Mesendoderm (in vitro differentiated cells): Measurements from ENCODE around the gene KCNJ6.
A peak's percentile ranks its signal among the peaks of the same experiment; 100 is the strongest.
"Not testable (repeated sequence)": the region's sequence is repeated elsewhere in the genome, so short reads cannot be mapped to it uniquely, and the experiment has no call there.

Experiments used
- DNase-seq: peaks from one replicate; pipeline ENCODE4 v3.0.0; 2013
- H2AK5ac ChIP-seq: 2 replicates; pipeline ENCODE4 v1.6.1; 2013; ENCODE audit warnings: low read length, inconsistent platforms
- H2BK120ac ChIP-seq: 2 replicates; pipeline ENCODE4 v1.6.1; 2013; ENCODE audit warnings: low read depth, mild to moderate bottlenecking, low read length, moderate library complexity, mixed read lengths
- H2BK15ac ChIP-seq: replicated peaks from 2 replicates; pipeline ENCODE4 v1.6.1; 2013; ENCODE audit warnings: low read depth, mild to moderate bottlenecking, moderate library complexity
- H2BK5ac ChIP-seq: 2 replicates; pipeline ENCODE4 v1.6.1; 2013; ENCODE audit warnings: low read length, inconsistent platforms
- H3K18ac ChIP-seq: 2 replicates; pipeline ENCODE4 v1.6.1; 2013; ENCODE audit warnings: mild to moderate bottlenecking, low read length, mixed read lengths
- H3K23ac ChIP-seq: one replicate; pipeline ENCODE4 v1.6.1; 2013; ENCODE audit warnings: low read length
- H3K27ac ChIP-seq: 2 replicates; pipeline ENCODE4 v1.5.1; 2013; ENCODE audit warnings: low read depth, mild to moderate bottlenecking, inconsistent platforms, low read length, moderate library complexity
- H3K27me3 ChIP-seq: 2 replicates; pipeline ENCODE4 v1.6.1; 2013; ENCODE audit warnings: low read length, control low read depth, mild to moderate bottlenecking, inconsistent platforms; ENCODE audit not compliant: insufficient read depth, poor library complexity
- H3K36me3 ChIP-seq: 2 replicates; pipeline ENCODE4 v1.6.1; 2013; ENCODE audit warnings: low read length, inconsistent platforms; ENCODE audit not compliant: control insufficient read depth, insufficient read depth
- H3K4ac ChIP-seq: one replicate; pipeline ENCODE4 v1.6.1; 2013; ENCODE audit warnings: low read depth, mild to moderate bottlenecking, low read length, moderate library complexity
- H3K4me1 ChIP-seq: 2 replicates; pipeline ENCODE4 v1.6.1; 2013; ENCODE audit warnings: low read depth, low read length, inconsistent platforms; ENCODE audit not compliant: control insufficient read depth
- H3K4me2 ChIP-seq: 2 replicates; pipeline ENCODE4 v1.6.1; 2013; ENCODE audit warnings: low read length
- H3K4me3 ChIP-seq: 2 replicates; pipeline ENCODE4 v1.5.1; 2013; ENCODE audit warnings: mild to moderate bottlenecking, low read length
- H3K56ac ChIP-seq: one replicate; pipeline ENCODE4 v1.6.1; 2013; ENCODE audit warnings: low read length
- H3K79me1 ChIP-seq: 2 replicates; pipeline ENCODE4 v1.6.1; 2013; ENCODE audit warnings: low read length, inconsistent platforms
- H3K79me2 ChIP-seq: 2 replicates; pipeline ENCODE4 v1.6.1; 2013; ENCODE audit warnings: mild to moderate bottlenecking, low read length; ENCODE audit not compliant: control insufficient read depth, insufficient read depth
- H3K9ac ChIP-seq: 2 replicates; pipeline ENCODE4 v1.6.1; 2013; ENCODE audit warnings: low read length, inconsistent platforms
- H4K5ac ChIP-seq: one replicate; pipeline ENCODE4 v1.6.1; 2013; ENCODE audit warnings: low read length
- H4K8ac ChIP-seq: one replicate; pipeline ENCODE4 v1.6.1; 2013; ENCODE audit warnings: low read depth, mild to moderate bottlenecking, control low read depth, low read length, moderate library complexity
- WGBS: extraction: QIAGEN DNeasy Blood & Tissue Kit; methylation state at CpG from one replicate; pipeline ENCODE4 v1.1.7; 2013; ENCODE audit warnings: low lambda C conversion rate, missing lambda C conversion rate; ENCODE audit not compliant: insufficient coverage; ENCODE audit errors: extremely low coverage; 5-methylcytosine and 5-hydroxymethylcytosine counted together

KCNJ6 gene

GRCh38 chr21:37587203-37587602, 329.1 kb downstream of the KCNJ6 start:
- peak overlapping the region; percentile 54 for H2BK5ac ChIP-seq
- no peaks in the 10 kb centered on the region for H3K27me3 ChIP-seq
- peak overlapping the region; percentile 79 for H3K56ac ChIP-seq
- WGBS, result no CpG with 5 or more reads among the region's 4 CpGs
- H2AK5ac ChIP-seq, result peak overlapping the region; percentile 55
- no peak overlapping the region for H3K4me3 ChIP-seq
- no peak overlapping the region for H2BK15ac ChIP-seq
- H2BK120ac ChIP-seq, result no peak overlapping the region
- peak; percentile 18 for DNase-seq
- H3K4me2 ChIP-seq, result peak overlapping the region; percentile 13
- H3K79me1 ChIP-seq, result peaks cover 7% of the 10 kb centered on the region
- peak overlapping the region; percentile 54 for H3K9ac ChIP-seq
- H3K4me1 ChIP-seq, result peaks cover 10% of the 10 kb centered on the region
- no peak overlapping the region for H4K8ac ChIP-seq
- H3K23ac ChIP-seq, result no peak overlapping the region
- H3K79me2 ChIP-seq, result peaks cover 19% of the 10 kb centered on the region
- H3K18ac ChIP-seq, result no peak overlapping the region
- H3K4ac ChIP-seq, result no peak overlapping the region
- peaks cover 6% of the 10 kb centered on the region for H3K36me3 ChIP-seq
- no peak overlapping the region for H4K5ac ChIP-seq
- H3K27ac ChIP-seq, result no peak overlapping the region

DNA sequence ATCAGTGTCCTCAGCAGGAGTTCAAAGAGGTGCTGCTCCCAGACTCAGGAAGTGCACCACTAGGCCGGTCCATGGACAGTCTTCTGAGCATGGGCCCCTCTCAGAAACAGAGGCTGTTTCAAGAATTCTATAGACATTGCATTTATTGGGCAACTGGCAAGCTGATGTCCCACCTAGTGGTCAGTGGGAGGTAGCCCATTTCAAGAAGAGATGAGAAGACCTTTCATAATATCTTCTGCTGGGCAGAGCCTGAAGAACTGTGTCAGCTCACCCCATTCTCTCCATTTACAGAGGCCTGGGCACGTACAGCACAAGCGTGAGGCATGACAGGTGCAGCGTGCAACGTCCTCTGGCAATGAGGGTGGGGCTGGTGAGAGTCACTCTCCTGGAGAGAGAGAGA, 333.7 kb downstream of the KCNJ6 start:
- no peak overlapping the region for H3K4me3 ChIP-seq
- no peak overlapping the region for H4K8ac ChIP-seq
- no peak overlapping the region for H3K4ac ChIP-seq
- H3K27me3 ChIP-seq, result no peaks in the 10 kb centered on the region
- H3K4me2 ChIP-seq, result no peak overlapping the region
- no peak overlapping the region for H3K56ac ChIP-seq
- no peak overlapping the region for H3K27ac ChIP-seq
- no CpG with 5 or more reads among the region's 5 CpGs for WGBS
- DNase-seq, result peak; percentile 72
- peaks cover 6% of the 10 kb centered on the region for H3K4me1 ChIP-seq
- H4K5ac ChIP-seq, result no peak overlapping the region
- no peak overlapping the region for H2BK120ac ChIP-seq
- H3K18ac ChIP-seq, result no peak overlapping the region
- H3K23ac ChIP-seq, result no peak overlapping the region
- H2BK5ac ChIP-seq, result no peak overlapping the region
- no peak overlapping the region for H2AK5ac ChIP-seq
- H3K36me3 ChIP-seq, result peaks cover 4% of the 10 kb centered on the region
- peaks cover 5% of the 10 kb centered on the region for H3K79me1 ChIP-seq
- no peak overlapping the region for H3K9ac ChIP-seq
- no peak overlapping the region for H2BK15ac ChIP-seq
- peaks cover 5% of the 10 kb centered on the region for H3K79me2 ChIP-seq

DNA sequence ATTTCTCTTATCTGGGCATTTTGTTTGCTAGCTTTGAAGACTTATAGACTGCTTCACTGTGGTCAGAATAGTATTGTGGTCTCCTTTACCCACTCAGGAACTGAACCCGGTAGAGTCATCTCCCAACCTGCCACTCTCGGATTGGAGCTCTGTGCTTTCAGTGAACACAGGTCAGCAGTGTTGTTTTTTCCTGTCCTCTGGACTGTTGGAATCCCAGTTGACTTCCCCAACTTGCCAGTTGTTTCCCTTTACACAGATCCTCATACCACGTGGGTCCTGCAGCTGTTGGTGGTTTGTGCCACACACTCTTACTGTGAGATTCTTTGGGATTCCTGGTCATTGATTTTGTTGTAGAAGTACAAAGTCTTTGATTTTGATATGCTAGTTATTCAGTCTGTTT, 335.6 kb downstream of the KCNJ6 start:
- H3K79me1 ChIP-seq, result no peaks in the 10 kb centered on the region
- no peak for DNase-seq
- H3K27ac ChIP-seq, result no peak overlapping the region
- no peak overlapping the region for H3K18ac ChIP-seq
- no peak overlapping the region for H3K4me2 ChIP-seq
- H3K4ac ChIP-seq, result no peak overlapping the region
- no peak overlapping the region for H2BK5ac ChIP-seq
- H3K4me3 ChIP-seq, result no peak overlapping the region
- no peak overlapping the region for H2BK15ac ChIP-seq
- H3K4me1 ChIP-seq, result no peaks in the 10 kb centered on the region
- no CpG with 5 or more reads among the region's 3 CpGs for WGBS
- H3K79me2 ChIP-seq, result no peaks in the 10 kb centered on the region
- H3K9ac ChIP-seq, result no peak overlapping the region
- H3K36me3 ChIP-seq, result no peaks in the 10 kb centered on the region
- H2AK5ac ChIP-seq, result peak overlapping the region; percentile 38
- no peak overlapping the region for H4K8ac ChIP-seq
- H3K56ac ChIP-seq, result no peak overlapping the region
- peak overlapping the region; percentile 34 for H2BK120ac ChIP-seq
- H3K27me3 ChIP-seq, result no peaks in the 10 kb centered on the region
- H4K5ac ChIP-seq, result no peak overlapping the region
- no peak overlapping the region for H3K23ac ChIP-seq

DNA sequence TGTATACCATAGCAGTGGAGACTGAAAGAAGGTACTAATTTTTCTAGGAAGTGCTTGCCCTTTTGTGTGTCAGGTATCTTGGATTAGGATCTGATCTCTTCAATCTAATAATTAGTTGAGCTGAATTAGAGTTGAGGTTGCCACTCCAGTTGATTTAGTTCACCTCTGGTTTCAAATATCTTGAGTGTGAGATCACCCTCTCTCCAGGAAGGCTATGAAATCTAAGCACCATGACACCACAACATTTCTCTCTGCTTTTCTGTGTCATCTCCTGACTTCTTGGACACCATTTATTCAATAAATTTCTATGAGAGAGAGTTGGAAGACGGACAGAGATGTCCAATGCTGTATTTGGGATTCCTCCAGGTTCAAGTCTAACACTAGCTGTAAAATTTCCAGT, 336.9 kb downstream of the KCNJ6 start:
- H3K18ac ChIP-seq, result no peak overlapping the region
- H2BK15ac ChIP-seq, result no peak overlapping the region
- no peak overlapping the region for H3K56ac ChIP-seq
- no peaks in the 10 kb centered on the region for H3K36me3 ChIP-seq
- H3K4me2 ChIP-seq, result no peak overlapping the region
- H2BK120ac ChIP-seq, result no peak overlapping the region
- H3K79me2 ChIP-seq, result no peaks in the 10 kb centered on the region
- no peak overlapping the region for H3K9ac ChIP-seq
- DNase-seq, result no peak
- H4K5ac ChIP-seq, result no peak overlapping the region
- H3K79me1 ChIP-seq, result no peaks in the 10 kb centered on the region
- WGBS, result no CpG with 5 or more reads among the region's 1 CpG
- H3K4me3 ChIP-seq, result no peak overlapping the region
- no peak overlapping the region for H2BK5ac ChIP-seq
- H3K27ac ChIP-seq, result no peak overlapping the region
- H3K27me3 ChIP-seq, result no peaks in the 10 kb centered on the region
- no peak overlapping the region for H4K8ac ChIP-seq
- H3K4me1 ChIP-seq, result no peaks in the 10 kb centered on the region
- no peak overlapping the region for H3K4ac ChIP-seq
- H3K23ac ChIP-seq, result no peak overlapping the region
- no peak overlapping the region for H2AK5ac ChIP-seq

- no peaks in the 10 kb centered on the region for H3K4me1 ChIP-seq
- H2AK5ac ChIP-seq, result no peak overlapping the region
- no peak overlapping the region for H2BK15ac ChIP-seq
- H2BK5ac ChIP-seq, result no peak overlapping the region
- H4K5ac ChIP-seq, result no peak overlapping the region
- H3K27me3 ChIP-seq, result no peaks in the 10 kb centered on the region
- no peak overlapping the region for H3K9ac ChIP-seq
- no peak overlapping the region for H3K4me2 ChIP-seq
- no peaks in the 10 kb centered on the region for H3K79me2 ChIP-seq
- H3K36me3 ChIP-seq, result no peaks in the 10 kb centered on the region
- no peak for DNase-seq
- H3K23ac ChIP-seq, result no peak overlapping the region
- no peak overlapping the region for H4K8ac ChIP-seq
- no peak overlapping the region for H3K4ac ChIP-seq
- H3K4me3 ChIP-seq, result no peak overlapping the region
- H3K18ac ChIP-seq, result no peak overlapping the region
- H3K56ac ChIP-seq, result no peak overlapping the region
- H3K27ac ChIP-seq, result no peak overlapping the region
- WGBS, result no CpG with 5 or more reads among the region's 2 CpGs
- no peaks in the 10 kb centered on the region for H3K79me1 ChIP-seq
- no peak overlapping the region for H2BK120ac ChIP-seq
Observed at GRCh38 chr21:37578471-37579126, 337.7 kb downstream of the KCNJ6 start.

- not testable (repeated sequence) for H3K4me2 ChIP-seq, H4K8ac ChIP-seq, H2BK5ac ChIP-seq, DNase-seq, H2BK120ac ChIP-seq, H3K4ac ChIP-seq, H2BK15ac ChIP-seq, H3K79me2 ChIP-seq, H3K23ac ChIP-seq, H3K18ac ChIP-seq, H3K4me3 ChIP-seq, H3K36me3 ChIP-seq, H2AK5ac ChIP-seq, H3K27ac ChIP-seq, H4K5ac ChIP-seq, H3K4me1 ChIP-seq, H3K27me3 ChIP-seq, H3K9ac ChIP-seq, H3K79me1 ChIP-seq, H3K56ac ChIP-seq
- WGBS, result no CpG with 5 or more reads among the region's 1 CpG
Observed at GRCh38 chr21:37576929-37577328, 339.3 kb downstream of the KCNJ6 start.
